Aorta (tissue), 5 donors: Measurements from ENCODE around the gene DCUN1D3. TPM values are rescaled to one million over a fixed set of nuclear protein-coding genes. Genes with fewer than 3 reads are reported as not detected.
A peak's percentile ranks its signal among the peaks of the same experiment; 100 is the strongest.
"Not testable (repeated sequence)": the region's sequence is repeated elsewhere in the genome, so short reads cannot be mapped to it uniquely, and the experiment has no call there.

ENCODE experiments used
- ATAC-seq: fragments of 200-7000 bp; cut with Tn5 transposase; one replicate; pipeline ENCODE4 v1.9.1; 2022; ENCODE audit warnings: moderate library complexity; ENCODE audit not compliant: low FRiP score
- DNase-seq, 2 donors: peaks; one replicate each; pipeline ENCODE4 v3.0.0-alpha.2; 2020
- H3K27ac ChIP-seq, 2 donors: one replicate each; pipeline ENCODE4 v1.5.1; 2013; ENCODE audit warnings: low read length in 2 of 2, mild to moderate bottlenecking in 2 of 2, moderate library complexity in 2 of 2, control low read depth in 1 of 2, inconsistent platforms in 1 of 2, low read depth in 1 of 2
- H3K27me3 ChIP-seq, 2 donors: one replicate each; pipeline ENCODE4 v1.6.1; 2013; ENCODE audit warnings: control low read depth in 1 of 2, low read length in 1 of 2, mild to moderate bottlenecking in 1 of 2, moderate library complexity in 1 of 2; ENCODE audit not compliant: insufficient read depth in 2 of 2, control insufficient read depth in 1 of 2
- H3K36me3 ChIP-seq, 2 donors: one replicate each; pipeline ENCODE4 v1.6.1; 2013; ENCODE audit warnings: control low read depth in 1 of 2, low read length in 1 of 2, mild to moderate bottlenecking in 1 of 2; ENCODE audit not compliant: insufficient read depth in 2 of 2, control insufficient read depth in 1 of 2
- H3K4me1 ChIP-seq, 2 donors: one replicate each; pipeline ENCODE4 v1.6.1; 2013; ENCODE audit warnings: low read length in 2 of 2, control low read depth in 1 of 2, mild to moderate bottlenecking in 1 of 2, moderate library complexity in 1 of 2; ENCODE audit not compliant: insufficient read depth in 2 of 2, control insufficient read depth in 1 of 2
- H3K4me3 ChIP-seq, 2 donors: one replicate each; pipeline ENCODE4 v1.5.1; 2013; ENCODE audit warnings: low read length in 2 of 2, control low read depth in 1 of 2, mild to moderate bottlenecking in 1 of 2
- H3K9me3 ChIP-seq: one replicate; pipeline ENCODE4 v1.6.1; 2013; ENCODE audit warnings: mild to moderate bottlenecking, low read length; ENCODE audit not compliant: control insufficient read depth
- WGBS, 2 donors: extraction: QIAGEN DNeasy Blood & Tissue Kit; methylation state at CpG; one replicate each; pipeline ENCODE4 v1.1.7; 2013; 5-methylcytosine and 5-hydroxymethylcytosine counted together
- intact Hi-C, 2 donors: fragments of 100-400 bp; cut with DNase I; formaldehyde crosslinking; loops; one replicate each; pipeline versions ENCODE4 v1.14.2 to v1.15.0; 2022
- polyA plus RNA-seq, 2 donors: library from polyadenylated mRNA; stranded (reverse); fragments of 200-250 nt; gene quantifications; one replicate each; pipeline ENCODE4 v1.2.3, GENCODE V29; 2013
- total RNA-seq, 2 donors: library from RNA; stranded (reverse); fragmentation: NEBNext Ultra II Directional; extraction: Animal tissue kit (Norgen Biotek cat#: 25700); gene quantifications; one replicate each; pipeline ENCODE4 v1.2.1, GENCODE V29; 2021
- donor health status: healthy with polysubstance abuse.
- donor health status: Bipolar disorder and iron deficiency.
- donor health status: DM: no; HTN: no; CAD: no.
- donor health status: DM: no; HTN: no; CAD: no.
- donor health status: DM: yes; HTN: yes; CAD: no.

Gene DCUN1D3
- total and polyA plus RNA-seq, 4 donors = 3.9 to 54.5 (median 16.8) TPM

GRCh38 chr16:20811889-20812439 is 88.2 kb downstream of the DCUN1D3 start:
- no peaks in the 10 kb centered on the region for H3K9me3 ChIP-seq
- H3K27me3 ChIP-seq = no peaks in the 10 kb centered on the region
- no peak for ATAC-seq
- no peak for DNase-seq
- intact Hi-C loops = no loop called here
- H3K4me3 ChIP-seq = no peak overlapping the region
- H3K36me3 ChIP-seq = no peaks in the 10 kb centered on the region
- 95% methylated on average over 10 of the region's 10 CpGs for WGBS, 2 donors
- H3K4me1 ChIP-seq = no peaks in the 10 kb centered on the region
- no peak overlapping the region for H3K27ac ChIP-seq

GRCh38 chr16:20807862-20808261 is 92.3 kb downstream of the DCUN1D3 start:
- Histone ChIP-seq H3K9me3 (no peaks in the 10 kb centered on the region), H3K27ac (no peak overlapping the region), H3K4me3 (no peak overlapping the region), H3K27me3 (no peaks in the 10 kb centered on the region), H3K36me3 (no peaks in the 10 kb centered on the region), H3K4me1 (no peaks in the 10 kb centered on the region)
- DNase-seq (no peak), ATAC-seq (no peak)
- intact Hi-C loops = loop anchor here in 1 of 2 donors (5.0 to 10.0 kb wide), 3 partner anchors 196 to 497 kb away; no protein-coding TSS in a partner anchor
- WGBS, 2 donors = 87 to 94% methylated on average over 11 of the region's 11 CpGs

GRCh38 chr16:20806168-20807050 is 93.7 kb downstream of the DCUN1D3 start, which contains the start of the genes ERI2 and REXO5:
Gene ERI2, minus strand, starts transcription at chr16:20806472. Its CDS starts 42 bp downstream, at chr16:20806430.
Gene REXO5, plus strand, starts transcription at chr16:20806527. Its CDS starts 427 bp downstream, at chr16:20806954.
- ATAC-seq (peak; percentile 95), DNase-seq (peak; percentile 94 to 96)
- Histone ChIP-seq H3K36me3 (no peaks in the 10 kb centered on the region), H3K27me3 (no peaks in the 10 kb centered on the region), H3K9me3 (no peaks in the 10 kb centered on the region), H3K27ac (peak within 1 kb of the TSS; percentile 47 to 98), H3K4me1 (no peaks in the 10 kb centered on the region), H3K4me3 (peak within 1 kb of the TSS; percentile 51 to 74)
- intact Hi-C loops = loop anchor here in 1 of 2 donors (5.0 to 10.0 kb wide), 3 partner anchors 194 to 498 kb away; no protein-coding TSS in a partner anchor
- whole genome bisulfite sequencing, 2 donors = 0% methylated on average over 71 to 74 of the region's 74 CpGs

- intact Hi-C loops = loop anchor here in 1 of 2 donors (5.0 to 10.0 kb wide), 3 partner anchors 193 to 499 kb away; no protein-coding TSS in a partner anchor
Observed at GRCh38 chr16:20805684-20806167, 94.4 kb downstream of the DCUN1D3 start.

More at GRCh38 chr16:20805684-20806167, 94.4 kb downstream of the DCUN1D3 start:
- H3K27me3 ChIP-seq, H3K4me1 ChIP-seq, DNase-seq, H3K9me3 ChIP-seq, H3K36me3 ChIP-seq: not testable (repeated sequence)
- WGBS, 2 donors = 4 to 5% methylated on average over 12 of the region's 12 CpGs
- Histone ChIP-seq H3K4me3 (peak overlapping the region; percentile 51 to 74), H3K27ac (peak overlapping the region; percentile 47 to 98)
- ATAC-seq = peak; percentile 77

Other genes starting within 250 kb of the DCUN1D3 start
- under 1 TPM; 0.42 to 0.63 TPM for gene ACSM1, start 202.7 kb downstream of the DCUN1D3 start, total RNA-seq
- gene ACSM1, start 202.7 kb downstream of the DCUN1D3 start, polyA plus RNA-seq = under 1 TPM in 1 of 2 donors, not detected in 1; 0.64 TPM
- gene THUMPD1, start 158.5 kb downstream of the DCUN1D3 start, total RNA-seq = 10 to 100 TPM; 31.7 to 38.1 TPM
- 10 to 100 TPM; 15.3 to 25.3 TPM for gene THUMPD1, start 158.5 kb downstream of the DCUN1D3 start, polyA plus RNA-seq
- 1 to 10 TPM; 1.1 to 2.2 TPM for gene ACSM3, start 136.3 kb downstream of the DCUN1D3 start, total RNA-seq
- under 1 TPM; 0.49 to 0.88 TPM for gene ACSM3, start 136.3 kb downstream of the DCUN1D3 start, polyA plus RNA-seq
- gene ERI2, start 93.9 kb downstream of the DCUN1D3 start, total RNA-seq = 10 to 100 TPM in 1 of 2 donors, 1 to 10 TPM in 1; 6.7 to 14.3 TPM
- gene ERI2, start 93.9 kb downstream of the DCUN1D3 start, polyA plus RNA-seq = 10 to 100 TPM; 12.7 to 14.3 TPM
- 1 to 10 TPM; 1.1 to 3.0 TPM for gene REXO5, start 93.8 kb downstream of the DCUN1D3 start, total RNA-seq
- gene REXO5, start 93.8 kb downstream of the DCUN1D3 start, polyA plus RNA-seq = 1 to 10 TPM in 1 of 2 donors, under 1 TPM in 1; 0.88 to 2.2 TPM
- gene LYRM1, start 413 bp upstream of the DCUN1D3 start, total RNA-seq = 10 to 100 TPM; 18.1 to 24.3 TPM
- 10 to 100 TPM; 27.3 to 44.2 TPM for gene LYRM1, start 413 bp upstream of the DCUN1D3 start, polyA plus RNA-seq